ENCODE data around the gene DRG2. TPM values are rescaled to one million over a fixed set of nuclear protein-coding genes. Genes with fewer than 3 reads are reported as not detected.

The DRG2 gene
- total and polyA plus RNA-seq, 2 of the 4 experiments (the other 2 are of a cell fraction) = 43.6 to 45.1 TPM

Other genes with a start within 250 kb of the DRG2 start
- gene TOM1L2, start 115.5 kb upstream of the DRG2 start, total RNA-seq (2012; rRNA removed) = 23.3 and 34.4 TPM in 2 replicates
- gene TOM1L2, start 115.5 kb upstream of the DRG2 start, polyA plus RNA-seq (2012; rRNA removed) = 51.7 and 54.3 TPM in 2 replicates
- gene DRC3, start 115.1 kb upstream of the DRG2 start, total RNA-seq (2012; rRNA removed) = 0.28 and 0.72 TPM in 2 replicates
- gene DRC3, start 115.1 kb upstream of the DRG2 start, polyA plus RNA-seq (2012; rRNA removed) = 0.23 and 0.55 TPM in 2 replicates
- 14.2 and 27.6 TPM in 2 replicates for gene ATPAF2, start 48.8 kb upstream of the DRG2 start, total RNA-seq (2012; rRNA removed)
- 19.5 and 21.9 TPM in 2 replicates for gene ATPAF2, start 48.8 kb upstream of the DRG2 start, polyA plus RNA-seq (2012; rRNA removed)
- gene GID4, start 48.5 kb upstream of the DRG2 start, total RNA-seq (2012; rRNA removed) = 3.9 and 5.0 TPM in 2 replicates
- gene GID4, start 48.5 kb upstream of the DRG2 start, polyA plus RNA-seq (2012; rRNA removed) = 4.2 and 5.6 TPM in 2 replicates
- 0.18 and 0.56 TPM in 2 replicates for gene MYO15A, start 20.8 kb downstream of the DRG2 start, total RNA-seq (2012; rRNA removed)
- 0.49 and 1.1 TPM in 2 replicates for gene MYO15A, start 20.8 kb downstream of the DRG2 start, polyA plus RNA-seq (2012; rRNA removed)
- gene ALKBH5, start 95.9 kb downstream of the DRG2 start, total RNA-seq (2012; rRNA removed) = 79.6 and 86.1 TPM in 2 replicates
- 54.6 and 57.6 TPM in 2 replicates for gene ALKBH5, start 95.9 kb downstream of the DRG2 start, polyA plus RNA-seq (2012; rRNA removed)
- gene LLGL1, start 137.7 kb downstream of the DRG2 start, total RNA-seq (2012; rRNA removed) = 34.2 and 40.1 TPM in 2 replicates
- 52.9 and 57.9 TPM in 2 replicates for gene LLGL1, start 137.7 kb downstream of the DRG2 start, polyA plus RNA-seq (2012; rRNA removed)
- 258 and 263 TPM in 2 replicates for gene FLII, start 170.8 kb downstream of the DRG2 start, total RNA-seq (2012; rRNA removed)
- 290 and 321 TPM in 2 replicates for gene FLII, start 170.8 kb downstream of the DRG2 start, polyA plus RNA-seq (2012; rRNA removed)
- 9.1 and 12.2 TPM in 2 replicates for gene MIEF2, start 172.7 kb downstream of the DRG2 start, total RNA-seq (2012; rRNA removed)
- 20.7 and 26.6 TPM in 2 replicates for gene MIEF2, start 172.7 kb downstream of the DRG2 start, polyA plus RNA-seq (2012; rRNA removed)
- gene TOP3A, start 227.0 kb downstream of the DRG2 start, total RNA-seq (2012; rRNA removed) = 21.3 and 25.6 TPM in 2 replicates
- 12.4 and 13.4 TPM in 2 replicates for gene TOP3A, start 227.0 kb downstream of the DRG2 start, polyA plus RNA-seq (2012; rRNA removed)
- 10.6 and 10.9 TPM in 2 replicates for gene SMCR8, start 227.3 kb downstream of the DRG2 start, total RNA-seq (2012; rRNA removed)
- 7.1 and 7.2 TPM in 2 replicates for gene SMCR8, start 227.3 kb downstream of the DRG2 start, polyA plus RNA-seq (2012; rRNA removed)

All from IMR-90 (cell line).